Stimulated activated CD4-positive, alpha-beta T cell treated with anti-CD3 and anti-CD28 coated beads, Interleukin-2, amount 100 ng/mL, for 4 hours (primary cell): Measurements from ENCODE around the gene RPL22.
A peak's percentile ranks its signal among the peaks of the same experiment; 100 is the strongest.

Experiments used
- DNase-seq: peaks from one replicate; pipeline ENCODE4 v3.0.0-alpha.2; 2020; ENCODE audit warnings: low read depth

RPL22 gene

DNA sequence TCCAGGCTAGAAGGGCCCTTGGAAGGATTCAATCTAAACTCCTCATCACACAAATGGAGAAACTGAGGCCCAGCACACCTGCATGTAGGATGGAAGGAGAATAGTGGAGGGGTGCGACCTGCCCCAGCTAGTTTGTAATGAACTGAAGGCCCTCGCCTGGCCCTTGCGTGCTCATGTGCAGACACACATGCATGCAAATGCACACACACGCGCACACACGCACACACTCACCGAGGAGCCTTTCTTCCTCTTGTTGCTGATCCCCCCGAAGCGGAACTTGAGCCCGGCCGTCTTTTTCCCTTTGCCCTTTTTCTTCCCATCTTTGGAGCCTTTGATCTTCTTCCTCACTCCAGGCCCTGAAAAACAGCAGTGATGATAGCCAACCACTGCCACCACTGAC lies 47.2 kb downstream of the RPL22 start:
- no peak for DNase-seq

DNA sequence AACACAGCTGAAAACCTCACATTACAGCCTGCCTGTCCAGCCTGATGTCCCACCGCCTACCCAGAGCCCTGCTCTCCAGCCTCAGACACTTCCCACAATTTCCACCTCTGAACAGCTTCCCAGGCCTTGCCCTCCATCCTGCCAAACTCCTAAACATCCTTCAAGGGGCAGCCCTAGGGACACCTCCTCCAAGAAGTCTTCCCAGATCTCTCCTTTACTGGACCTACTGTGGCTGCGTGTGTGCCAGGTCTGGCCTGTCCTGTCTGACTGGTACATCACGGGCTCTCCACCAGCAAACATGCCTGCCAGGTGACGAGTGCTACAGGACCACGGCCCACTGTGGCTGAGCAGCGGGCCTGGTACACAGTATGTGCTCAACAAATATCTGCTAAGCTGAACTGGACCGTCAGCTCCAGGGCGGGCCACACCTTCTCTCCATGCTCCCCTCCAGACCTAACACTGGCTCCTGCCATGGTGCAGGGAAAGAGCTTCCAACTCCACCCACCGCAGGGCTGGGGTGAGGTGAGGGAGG lies 48.0 kb downstream of the RPL22 start:
- DNase-seq = no peak

DNA sequence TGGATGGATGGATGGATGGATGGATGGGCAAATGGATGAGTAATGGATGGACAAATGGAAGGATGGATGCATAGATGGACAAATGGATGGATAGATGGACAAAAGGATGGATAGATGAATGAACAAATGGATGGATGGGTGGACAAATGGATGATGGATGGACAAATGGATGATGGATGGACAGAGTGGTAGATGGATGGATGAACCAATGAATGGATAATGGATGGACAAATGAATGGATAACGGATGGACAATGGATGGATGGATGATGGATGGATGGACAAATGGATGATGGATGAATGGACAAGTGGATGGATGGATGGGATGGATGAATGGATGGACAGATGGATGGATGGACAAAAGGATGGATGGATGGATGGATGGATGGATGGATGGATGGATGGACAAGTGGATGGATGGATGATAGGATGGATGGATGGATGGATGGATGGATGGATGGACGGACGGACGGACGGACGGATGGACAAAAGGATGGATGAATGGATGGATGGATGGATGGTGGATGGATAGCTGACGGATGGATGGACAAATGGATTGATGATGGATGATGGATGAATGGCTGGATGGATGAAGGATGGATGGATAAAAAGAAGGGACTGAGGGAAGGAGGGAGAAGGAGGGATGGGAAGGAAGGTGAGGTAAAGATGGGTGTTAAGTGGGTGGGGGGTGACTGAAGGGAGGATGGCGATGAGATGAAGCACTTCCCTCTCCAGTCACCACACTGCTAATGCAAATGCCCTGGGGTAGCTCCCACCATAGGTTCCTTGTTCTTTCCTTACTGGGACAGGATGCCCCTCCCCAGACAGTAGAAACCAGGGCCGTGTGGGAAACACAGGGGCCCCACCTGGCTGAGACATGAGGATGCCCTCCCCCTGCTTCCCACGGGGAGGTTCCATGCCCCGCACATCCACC lies 49.1 kb downstream of the RPL22 start:
- DNase-seq = no peak

DNA sequence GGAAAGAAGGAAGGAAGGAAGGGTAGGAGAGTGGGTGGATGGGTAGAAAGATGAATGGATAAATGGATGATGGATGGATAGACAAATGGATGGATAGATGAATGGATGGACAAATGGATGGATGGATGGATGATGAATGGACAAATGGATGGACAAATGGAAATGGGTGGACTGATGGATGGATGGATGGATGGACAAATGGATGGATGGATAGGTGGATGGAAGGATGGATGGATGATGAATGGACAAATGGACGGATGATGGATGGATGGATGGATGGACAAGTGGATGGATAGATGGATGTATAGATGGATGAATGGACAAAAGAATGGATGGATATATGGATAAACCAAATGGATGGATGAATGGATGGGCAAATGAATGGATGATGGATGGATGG lies 49.8 kb downstream of the RPL22 start:
- no peak for DNase-seq

DNA sequence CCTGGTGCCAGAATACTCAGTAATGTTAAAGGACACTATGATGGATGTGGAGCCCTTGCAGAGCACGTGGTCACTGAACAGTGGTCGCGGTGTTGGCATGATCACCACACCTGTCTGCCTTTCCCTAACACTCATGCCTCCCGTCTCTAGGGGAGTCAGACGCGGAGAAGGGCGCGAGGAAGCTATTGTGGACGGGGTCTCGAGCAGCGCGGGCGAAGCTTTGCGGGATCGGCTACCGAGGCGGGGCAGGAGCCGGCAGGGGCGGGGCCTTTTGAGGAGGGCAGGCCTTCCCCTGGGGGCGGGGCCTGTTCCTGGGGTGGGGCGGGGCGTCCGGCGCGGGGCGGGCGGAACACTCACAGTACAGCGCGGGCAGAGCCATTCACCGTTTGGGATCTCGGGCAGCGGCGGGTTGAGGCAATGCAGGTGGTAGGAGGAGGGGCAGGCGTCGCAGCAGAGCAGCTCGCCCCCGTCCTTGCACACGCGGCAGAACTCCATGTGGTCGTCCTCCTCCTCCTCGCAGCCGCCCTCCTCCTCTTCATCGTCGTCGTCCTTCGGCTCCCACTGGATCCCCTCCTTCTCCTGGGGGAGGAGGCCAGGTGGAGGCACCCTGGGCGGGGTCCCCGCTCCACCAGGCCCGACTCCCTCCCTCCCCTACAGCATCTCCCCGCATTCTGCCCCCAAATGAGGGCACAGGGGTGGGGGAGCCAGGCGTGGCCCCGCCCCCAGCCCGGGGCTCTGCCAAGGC lies 50.7 kb downstream of the RPL22 start:
- DNase-seq = peak; percentile 69

DNA sequence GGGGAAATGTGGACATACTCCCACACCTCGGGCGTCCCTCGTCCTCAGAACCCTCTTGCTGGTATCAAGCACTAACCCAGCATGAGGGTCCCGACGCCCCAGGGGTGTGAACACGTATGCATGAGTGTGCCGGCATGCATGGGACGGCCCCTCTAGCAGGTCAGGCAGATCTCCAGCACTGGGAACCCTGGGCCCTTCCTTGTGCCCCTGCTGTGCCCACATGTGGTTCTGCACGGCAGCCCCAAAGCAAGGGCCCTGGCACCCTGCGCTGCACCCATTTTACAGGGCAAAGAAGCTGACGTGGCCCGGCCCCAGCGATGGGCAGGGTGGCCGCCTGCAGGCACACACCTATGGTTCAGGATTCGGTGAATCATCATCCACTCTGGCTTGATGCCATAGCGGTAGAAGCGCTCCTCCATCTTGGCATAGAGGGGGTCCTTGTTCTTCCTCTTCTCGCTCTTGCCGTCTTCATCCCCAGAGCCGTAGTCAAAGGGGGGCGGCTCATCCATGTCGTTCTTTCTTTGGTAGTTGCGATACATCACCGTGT lies 53.5 kb downstream of the RPL22 start:
- DNase-seq = no peak

DNA sequence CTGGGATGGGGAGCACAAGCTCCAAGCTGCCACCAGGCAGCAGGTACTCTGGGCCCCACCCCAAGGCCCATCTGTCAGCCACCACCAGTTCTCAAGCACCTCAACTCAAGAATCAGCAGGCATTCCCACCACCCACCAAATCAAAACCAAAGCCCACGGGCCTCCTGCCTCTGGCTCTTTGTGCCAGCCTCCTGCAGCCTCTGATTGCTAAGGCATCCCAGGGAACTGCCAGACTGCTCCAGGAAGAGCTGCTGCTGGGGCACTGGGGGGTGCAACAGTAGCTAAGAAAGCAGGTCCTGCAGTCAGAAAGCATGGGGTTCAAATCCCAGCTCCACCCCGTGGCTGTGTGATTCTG lies 54.0 kb downstream of the RPL22 start:
- DNase-seq = no peak

DNA sequence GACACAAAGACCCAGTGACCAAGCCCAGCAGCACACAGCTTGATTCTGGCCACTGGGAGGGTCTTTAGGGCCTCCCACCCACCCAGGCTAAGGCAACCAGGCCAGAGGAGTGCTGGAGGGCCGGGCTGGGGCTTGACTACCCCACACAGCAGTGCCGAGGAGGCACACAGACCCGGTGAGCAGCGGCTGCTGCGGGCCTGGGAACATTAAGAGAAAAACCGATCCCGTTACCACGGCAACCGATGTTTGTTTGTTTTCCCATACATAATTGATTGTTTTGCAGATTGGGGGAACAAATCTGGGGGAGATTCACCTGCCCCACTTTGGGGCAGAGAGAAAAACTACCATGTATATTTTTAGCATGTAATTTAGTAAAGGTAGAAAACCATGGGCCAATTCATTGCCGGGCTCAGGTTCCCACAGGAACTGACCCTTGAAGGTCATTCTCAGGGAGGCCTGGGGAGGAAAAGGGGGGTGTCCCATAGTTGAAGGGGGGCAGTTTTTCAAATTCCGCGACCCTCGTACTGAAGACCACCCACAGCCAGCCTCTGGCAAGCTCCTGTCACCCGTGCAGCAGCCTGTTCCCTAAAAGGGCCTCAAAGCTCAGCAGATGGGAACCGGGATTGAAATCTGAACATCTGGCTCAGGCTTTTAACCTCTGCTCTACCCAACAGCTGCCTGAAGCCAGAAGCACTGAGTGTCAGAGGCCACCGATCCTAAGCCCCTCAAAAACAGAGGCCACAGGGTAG lies 54.6 kb downstream of the RPL22 start:
- DNase-seq = no peak

DNA sequence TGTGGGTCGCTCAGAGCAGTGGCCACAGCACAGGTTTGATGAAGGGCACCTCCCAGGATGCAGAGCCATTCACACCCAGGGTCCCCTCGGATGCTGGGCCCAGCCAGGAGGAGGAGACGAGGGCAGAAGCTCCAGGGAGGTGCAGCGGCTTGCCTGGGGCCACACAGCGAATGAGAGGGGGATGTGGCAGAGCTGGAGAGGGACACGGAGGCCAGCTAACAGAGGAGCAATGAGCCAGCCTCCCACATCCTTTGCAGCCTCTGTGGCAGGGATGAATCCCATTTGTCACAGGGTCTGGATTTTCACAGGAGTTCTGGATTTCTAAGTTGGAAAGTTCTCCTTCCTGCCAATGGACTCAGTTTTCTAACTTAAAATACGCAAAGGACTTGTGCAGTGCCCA lies 55.2 kb downstream of the RPL22 start:
- no peak for DNase-seq

DNA sequence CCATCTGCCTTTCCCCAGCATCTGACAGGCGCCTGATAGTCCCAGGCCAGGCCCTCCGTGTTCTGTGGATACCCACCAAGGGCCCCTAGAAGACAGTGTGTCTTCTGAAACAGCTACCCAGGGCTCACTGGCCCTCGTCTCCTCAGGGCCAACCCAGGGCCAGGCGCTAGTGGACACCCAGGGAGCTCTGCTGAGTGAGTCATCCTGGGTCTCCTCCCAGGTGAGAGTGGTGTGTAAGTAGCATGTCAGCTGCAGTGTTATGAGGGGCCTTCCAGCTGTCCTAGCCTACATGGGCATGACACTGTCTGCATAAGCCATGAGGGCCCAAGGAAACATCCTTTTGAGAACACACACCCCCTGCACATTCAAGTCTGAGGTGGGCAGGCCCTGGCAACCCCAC lies 56.0 kb downstream of the RPL22 start:
- no peak for DNase-seq

DNA sequence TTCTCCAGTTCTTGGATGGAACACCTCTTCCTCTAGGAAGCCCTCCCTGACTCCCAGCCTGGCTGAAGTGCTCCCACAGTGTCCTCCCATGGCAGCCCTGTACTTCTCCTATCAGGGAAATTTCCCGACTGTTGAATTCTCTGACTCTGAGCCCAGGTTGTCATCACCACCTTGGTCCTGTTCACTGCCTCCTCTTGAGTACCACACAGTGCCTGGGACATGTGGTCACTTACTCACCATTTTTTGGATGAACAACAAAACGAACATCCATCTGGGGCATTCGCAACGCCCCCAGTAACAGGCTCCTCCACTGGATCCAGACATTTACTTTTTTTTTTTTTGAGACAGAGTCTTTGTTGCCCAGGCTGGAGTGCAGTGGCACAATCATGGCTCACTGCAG lies 56.7 kb downstream of the RPL22 start:
- no peak for DNase-seq

DNA sequence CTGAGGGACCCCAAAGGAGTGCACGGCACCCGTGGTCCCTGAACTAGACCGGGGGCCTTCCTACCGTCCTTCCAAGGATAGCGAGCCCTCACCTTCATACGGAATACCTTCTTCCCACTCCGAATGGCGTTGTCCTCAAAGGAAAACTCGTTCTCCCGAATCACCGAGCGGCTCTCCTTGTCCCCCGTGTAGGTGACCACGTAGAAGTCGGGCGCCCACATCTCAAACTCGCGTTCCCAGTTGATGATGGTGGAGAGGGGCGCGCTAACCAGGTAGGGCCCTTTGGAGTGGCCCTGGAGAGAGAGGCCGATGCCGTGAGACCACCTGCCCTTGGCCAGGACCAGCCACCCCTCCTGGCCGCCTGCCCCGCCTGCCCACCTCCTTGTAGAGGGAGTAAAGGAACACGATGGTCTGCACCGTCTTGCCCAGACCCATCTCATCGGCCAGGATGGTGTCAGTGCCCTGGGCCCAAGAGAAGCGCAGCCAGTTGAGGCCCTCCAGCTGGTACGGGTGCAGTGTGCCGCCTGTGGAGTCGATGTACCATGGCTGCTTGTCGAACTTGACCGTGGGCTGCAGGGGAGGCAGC lies 57.3 kb downstream of the RPL22 start:
- no peak for DNase-seq

DNA sequence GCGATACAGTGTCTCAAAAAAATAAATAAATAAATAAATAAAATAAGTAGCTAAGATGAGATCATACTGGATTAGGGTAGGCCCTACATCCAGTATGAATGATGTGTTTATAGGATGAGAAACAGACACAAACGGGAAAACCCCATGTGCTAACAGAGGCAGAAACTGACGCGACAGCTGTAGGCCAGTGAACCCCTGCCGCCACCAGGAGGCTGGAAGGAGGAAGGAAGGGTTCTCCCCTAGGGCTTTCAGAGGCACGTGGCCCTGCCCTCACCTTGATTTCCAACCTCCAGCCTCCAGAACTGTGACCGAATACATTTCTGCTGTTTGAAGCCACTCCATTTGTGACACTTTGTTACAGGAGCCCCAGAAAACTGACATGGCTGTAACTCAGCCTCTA lies 57.8 kb downstream of the RPL22 start:
- DNase-seq = no peak

DNA sequence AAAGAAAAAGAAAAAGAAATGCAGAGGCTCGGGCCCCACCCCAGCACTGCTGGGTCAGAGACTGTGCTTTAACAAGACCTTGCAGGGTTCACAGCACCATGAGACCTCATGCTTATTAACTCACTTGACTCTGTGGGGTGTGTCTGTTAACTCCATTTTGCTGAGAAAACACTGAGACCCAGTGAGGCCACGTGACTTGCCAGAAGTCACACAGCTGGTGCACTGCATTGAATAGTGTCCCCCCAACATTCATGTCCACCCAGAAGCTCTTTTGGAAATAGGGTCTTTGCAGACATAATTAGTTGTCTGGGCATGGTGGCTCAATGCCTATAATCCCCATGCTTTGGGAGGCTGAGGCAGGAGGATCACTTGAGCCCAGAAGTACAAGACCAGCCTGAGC lies 59.0 kb downstream of the RPL22 start:
- no peak for DNase-seq

DNA sequence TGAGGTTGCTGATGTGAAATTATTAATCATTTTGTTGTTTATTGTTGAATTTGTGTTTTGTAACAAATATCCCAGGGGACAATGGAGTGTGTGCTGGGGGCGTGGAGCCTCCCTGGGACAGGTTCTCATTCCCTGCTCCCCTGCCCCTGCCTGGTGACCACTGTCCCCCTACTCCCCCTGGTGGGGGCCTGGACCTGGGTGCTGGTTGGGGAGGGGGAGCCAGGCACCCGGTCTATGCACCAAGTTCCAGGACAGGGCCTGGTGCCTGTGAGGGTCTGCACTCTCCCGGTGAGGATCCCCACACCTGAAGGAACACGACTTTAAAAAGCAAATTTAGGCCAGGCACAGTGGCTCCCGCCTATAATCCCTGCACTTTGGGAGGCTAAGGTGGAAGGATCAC lies 61.6 kb downstream of the RPL22 start:
- DNase-seq = no peak

DNA sequence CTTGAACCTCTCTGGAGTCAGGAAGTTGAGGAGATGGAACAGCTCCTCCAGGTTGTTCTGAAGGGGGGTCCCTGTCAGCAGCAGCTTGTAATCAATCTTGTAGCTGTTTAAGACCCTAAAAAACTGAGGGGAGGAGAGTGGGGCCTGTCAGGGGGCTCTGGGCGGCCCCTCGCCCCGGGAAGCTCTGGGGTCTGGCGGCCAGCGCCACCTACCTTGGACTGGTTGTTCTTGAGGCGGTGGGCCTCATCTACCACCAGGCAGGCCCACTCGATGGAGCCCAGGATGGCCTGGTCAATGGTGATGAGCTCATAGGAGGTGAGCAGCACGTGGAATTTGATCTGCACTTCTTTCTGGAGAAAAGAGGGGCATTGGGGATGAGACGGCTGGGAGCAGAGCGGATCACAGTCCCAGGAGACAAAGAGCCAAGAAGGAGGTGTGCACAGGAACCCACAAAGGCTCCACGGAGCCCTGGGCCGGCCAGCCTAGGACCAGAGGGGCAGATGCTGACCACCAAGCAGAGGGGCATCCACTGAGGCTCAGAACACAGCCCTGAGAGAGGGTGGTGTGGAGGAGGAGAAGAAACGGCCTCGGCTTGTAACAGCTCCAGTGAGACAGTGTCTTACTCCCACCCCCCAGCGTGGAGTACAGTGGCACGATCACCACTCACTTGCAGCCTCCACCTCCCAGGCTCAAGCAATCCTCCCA lies 62.7 kb downstream of the RPL22 start:
- no peak for DNase-seq
